Measurements from ENCODE around the gene ARHGAP29.

Gene ARHGAP29

DNA sequence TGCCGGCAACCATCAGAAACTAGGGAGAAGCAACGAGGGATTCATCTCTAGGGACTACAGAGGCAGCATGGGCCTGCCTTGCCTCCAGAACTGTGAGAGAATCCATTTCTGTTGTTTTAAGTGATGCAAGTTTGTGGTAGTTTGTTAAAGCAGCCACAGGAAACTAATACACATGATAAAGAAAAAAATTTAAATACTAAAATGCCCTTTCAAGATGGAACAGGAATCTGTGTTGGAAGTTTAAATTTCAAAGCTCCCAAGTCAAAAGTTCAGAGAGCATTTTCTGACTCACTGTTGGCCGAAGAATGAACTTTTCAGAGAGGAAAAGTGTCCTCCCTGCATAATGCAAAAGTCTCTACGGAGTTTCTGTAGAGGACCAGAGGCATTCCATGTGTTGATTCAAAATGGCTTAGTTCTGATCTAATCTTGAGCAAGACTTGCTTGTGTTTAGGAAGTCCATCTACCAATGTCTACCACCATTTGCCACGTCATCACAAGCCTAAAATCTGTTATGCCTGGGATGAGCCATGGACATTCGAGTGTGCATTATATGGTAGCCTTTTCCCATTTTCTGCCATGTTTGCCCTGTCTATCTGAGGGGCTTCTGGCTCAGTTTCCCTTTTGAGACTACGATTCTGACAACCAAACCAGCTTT lies 22.4 kb upstream of the ARHGAP29 start:
- Mint-ChIP-seq H3K27ac (no peak overlapping the region), H3K36me3 (ENCODE audit: low read depth) (no peaks in the 10 kb centered on the region), H3K4me1 (no peaks in the 10 kb centered on the region), H3K4me3 (no peak overlapping the region), H3K9me3 (no peaks in the 10 kb centered on the region), H3K27me3 (ENCODE audit: low read depth, poor library complexity) (no peaks in the 10 kb centered on the region)
- no peak for DNase-seq
- TF ChIP-seq, protein P1, sequence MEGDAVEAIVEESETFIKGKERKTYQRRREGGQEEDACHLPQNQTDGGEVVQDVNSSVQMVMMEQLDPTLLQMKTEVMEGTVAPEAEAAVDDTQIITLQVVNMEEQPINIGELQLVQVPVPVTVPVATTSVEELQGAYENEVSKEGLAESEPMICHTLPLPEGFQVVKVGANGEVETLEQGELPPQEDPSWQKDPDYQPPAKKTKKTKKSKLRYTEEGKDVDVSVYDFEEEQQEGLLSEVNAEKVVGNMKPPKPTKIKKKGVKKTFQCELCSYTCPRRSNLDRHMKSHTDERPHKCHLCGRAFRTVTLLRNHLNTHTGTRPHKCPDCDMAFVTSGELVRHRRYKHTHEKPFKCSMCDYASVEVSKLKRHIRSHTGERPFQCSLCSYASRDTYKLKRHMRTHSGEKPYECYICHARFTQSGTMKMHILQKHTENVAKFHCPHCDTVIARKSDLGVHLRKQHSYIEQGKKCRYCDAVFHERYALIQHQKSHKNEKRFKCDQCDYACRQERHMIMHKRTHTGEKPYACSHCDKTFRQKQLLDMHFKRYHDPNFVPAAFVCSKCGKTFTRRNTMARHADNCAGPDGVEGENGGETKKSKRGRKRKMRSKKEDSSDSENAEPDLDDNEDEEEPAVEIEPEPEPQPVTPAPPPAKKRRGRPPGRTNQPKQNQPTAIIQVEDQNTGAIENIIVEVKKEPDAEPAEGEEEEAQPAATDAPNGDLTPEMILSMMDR (IDR thresholded peaks at IDR 0.05), result no peak

DNA sequence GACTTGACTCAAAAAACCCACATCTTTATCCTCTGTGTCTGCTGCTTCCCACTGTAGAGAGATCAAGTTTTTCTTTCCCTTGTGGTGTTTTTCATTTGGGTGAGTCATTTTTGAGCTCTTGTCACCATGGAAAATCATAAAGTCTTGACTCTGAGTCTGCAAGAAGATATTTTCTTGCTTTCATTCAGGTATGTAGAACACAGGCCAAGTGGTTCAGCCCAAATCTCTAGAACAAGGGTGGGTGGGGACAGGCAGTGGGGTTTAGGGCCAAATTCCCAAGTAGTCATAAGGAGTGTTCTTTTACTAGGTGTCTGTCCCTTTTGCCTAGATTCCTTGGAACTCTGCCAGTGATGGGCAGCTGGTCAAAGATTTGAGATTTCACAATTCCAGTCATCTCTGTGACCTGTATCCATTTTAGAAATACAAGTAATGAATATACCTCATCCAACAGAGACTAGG lies 21.5 kb upstream of the ARHGAP29 start:
- Mint-ChIP-seq H3K36me3 (ENCODE audit: low read depth) (no peaks in the 10 kb centered on the region), H3K27ac (no peak overlapping the region), H3K27me3 (ENCODE audit: low read depth, poor library complexity) (no peaks in the 10 kb centered on the region), H3K4me3 (no peak overlapping the region), H3K4me1 (no peaks in the 10 kb centered on the region), H3K9me3 (no peaks in the 10 kb centered on the region)
- TF ChIP-seq, protein P1 (IDR thresholded peaks at IDR 0.05), result no peak
- no peak for DNase-seq

DNA sequence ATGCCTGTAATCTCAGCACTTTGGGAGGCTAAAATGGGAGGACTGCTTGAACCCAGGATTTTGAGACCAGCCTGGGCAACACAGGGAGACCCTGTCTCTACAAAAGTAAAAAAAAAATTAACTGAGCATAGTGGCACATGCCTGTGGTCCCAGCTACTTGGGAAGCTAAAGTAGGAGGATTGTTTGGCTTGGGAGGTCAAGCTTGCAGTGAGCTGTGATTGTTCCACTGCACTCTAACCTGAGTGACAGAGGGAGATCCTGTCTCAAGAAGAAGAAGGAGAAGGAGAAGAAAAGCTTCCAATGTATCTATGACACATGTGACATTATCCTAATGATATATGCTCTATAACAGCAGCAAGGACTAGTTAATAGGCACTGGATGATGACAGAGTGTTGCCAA lies 20.1 kb upstream of the ARHGAP29 start:
- H3K27me3 Mint-ChIP-seq (ENCODE audit: low read depth, poor library complexity), result peaks cover 4% of the 10 kb centered on the region
- H3K36me3 Mint-ChIP-seq (ENCODE audit: low read depth), result no peaks in the 10 kb centered on the region
- H3K4me3 Mint-ChIP-seq, result no peak overlapping the region
- DNase-seq, result no peak
- TF ChIP-seq, protein P1 (IDR thresholded peaks at IDR 0.05), result no peak
- no peak overlapping the region for H3K27ac Mint-ChIP-seq
- no peaks in the 10 kb centered on the region for H3K4me1 Mint-ChIP-seq
- H3K9me3 Mint-ChIP-seq, result no peaks in the 10 kb centered on the region

DNA sequence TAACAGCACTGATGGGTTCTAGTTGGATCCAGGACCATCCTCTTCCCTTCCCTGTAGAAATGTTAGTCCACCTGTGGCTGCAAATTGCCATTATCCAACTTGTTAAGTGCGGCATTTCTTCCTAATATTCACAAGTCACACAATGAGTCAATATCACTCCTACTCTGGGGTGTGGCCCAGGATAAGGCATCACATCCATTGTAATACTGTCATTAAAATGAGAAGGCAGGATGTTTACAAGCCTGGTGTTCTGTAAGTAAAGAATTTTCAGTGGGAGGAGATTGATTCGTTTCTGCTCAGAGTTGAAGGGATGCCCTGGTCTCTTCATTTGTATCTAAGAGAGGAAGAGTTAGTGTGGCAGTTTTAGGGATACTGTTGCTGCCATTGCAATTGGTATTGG lies 18.1 kb upstream of the ARHGAP29 start:
- no peak for DNase-seq
- Mint-ChIP-seq H3K4me1 (no peaks in the 10 kb centered on the region), H3K27me3 (ENCODE audit: low read depth, poor library complexity) (peaks cover 16% of the 10 kb centered on the region), H3K9me3 (no peaks in the 10 kb centered on the region), H3K27ac (no peak overlapping the region), H3K36me3 (ENCODE audit: low read depth) (no peaks in the 10 kb centered on the region), H3K4me3 (no peak overlapping the region)
- TF ChIP-seq, protein P1 (IDR thresholded peaks at IDR 0.05), result no peak

DNA sequence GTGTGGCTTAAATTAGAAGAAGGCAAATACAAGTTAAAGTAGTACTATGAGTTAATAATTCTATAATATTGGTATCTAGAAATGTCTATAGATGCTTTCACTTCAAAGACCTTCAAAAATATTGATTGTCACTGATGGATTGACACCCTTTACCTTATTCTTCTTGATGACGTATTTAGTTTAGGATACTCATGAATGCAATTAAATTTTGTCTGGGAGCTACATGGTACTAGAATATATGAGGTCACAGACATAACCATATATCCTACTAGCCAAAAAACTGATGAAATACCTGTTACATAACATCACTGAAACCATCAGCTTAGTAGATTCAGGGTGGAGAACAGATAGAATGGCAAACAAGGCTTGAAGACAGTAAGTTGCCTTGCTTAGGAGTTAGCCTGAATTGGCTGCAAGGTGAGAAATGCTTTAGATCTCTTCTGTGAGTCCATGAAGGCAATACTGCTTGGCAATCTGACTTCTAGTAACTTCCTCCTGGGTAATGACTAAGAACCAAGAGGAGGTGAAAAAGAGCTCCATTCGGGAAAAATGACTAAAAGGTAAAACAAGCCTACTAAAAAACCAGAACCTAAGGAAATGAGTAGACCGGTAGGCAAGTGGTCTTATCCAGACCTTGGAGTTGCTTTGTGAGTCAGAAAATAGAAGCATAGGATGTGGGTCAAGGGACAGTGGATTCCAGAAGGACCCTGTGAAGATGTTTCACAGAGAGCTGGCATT lies 16.9 kb upstream of the ARHGAP29 start:
- H3K27me3 Mint-ChIP-seq (ENCODE audit: low read depth, poor library complexity), result peaks cover 25% of the 10 kb centered on the region
- DNase-seq, result no peak
- TF ChIP-seq, protein P1 (IDR thresholded peaks at IDR 0.05), result no peak
- no peaks in the 10 kb centered on the region for H3K4me1 Mint-ChIP-seq
- no peaks in the 10 kb centered on the region for H3K36me3 Mint-ChIP-seq (ENCODE audit: low read depth)
- H3K4me3 Mint-ChIP-seq, result no peak overlapping the region
- H3K27ac Mint-ChIP-seq, result no peak overlapping the region
- H3K9me3 Mint-ChIP-seq, result no peaks in the 10 kb centered on the region
